Gastrocnemius medialis (tissue), 4 donors: ENCODE results near the gene P4HA3. TPM values are rescaled to one million over a fixed set of nuclear protein-coding genes. Genes with fewer than 3 reads are reported as not detected.

Source experiments
- ATAC-seq, 2 donors: fragments of 150-250 bp; one replicate each; pipeline ENCODE4 v1.9.1; 2016
- DNase-seq, 2 donors: peaks; one replicate each; pipeline ENCODE4 v3.0.0-alpha.2; 2019
- H3K27ac ChIP-seq, 4 donors: fragments of 200-600 bp; sonication (generic); 1 replicate in 1 of 4; 2 replicates in 3 of 4; pipeline ENCODE4 v1.5.1; 2016 to 2018; ENCODE audit warnings: mild to moderate bottlenecking in 2 of 4, moderate library complexity in 1 of 4
- H3K27me3 ChIP-seq, 3 donors: fragments of 200-600 bp; sonication (generic) in 2 of 3; 1 replicate in 1 of 3; 2 replicates in 2 of 3; pipeline versions ENCODE4 v1.5.1 to v1.6.0; 2016 to 2019; ENCODE audit warnings: mild to moderate bottlenecking in 1 of 3, moderate library complexity in 1 of 3
- H3K36me3 ChIP-seq, 2 donors: fragments of 200-600 bp; sonication (generic) in 1 of 2; one replicate each; pipeline ENCODE4 v1.5.1; 2017 to 2018
- H3K4me1 ChIP-seq, 2 donors: fragments of 200-600 bp; sonication (generic) in 1 of 2; one replicate each; pipeline ENCODE4 v1.5.1; 2016 to 2017; ENCODE audit warnings: mild to moderate bottlenecking in 2 of 2
- H3K4me3 ChIP-seq, 4 donors: fragments of 200-600 bp; sonication (generic) in 3 of 4; 1 replicate in 1 of 4; 2 replicates in 3 of 4; pipeline ENCODE4 v1.5.1; 2016 to 2019; ENCODE audit warnings: mild to moderate bottlenecking in 2 of 4
- H3K9me3 ChIP-seq, 3 donors: fragments of 200-600 bp; sonication (generic) in 2 of 3; 1 replicate in 1 of 3; 2 replicates in 2 of 3; pipeline ENCODE4 v1.5.1; 2016 to 2019
- POLR2A ChIP-seq, 2 donors: fragments of 450-650 bp; IDR thresholded peaks; one replicate each; pipeline ENCODE4 v1.6.1; 2017; ENCODE audit warnings: antibody characterized with exemption in 2 of 2, mild to moderate bottlenecking in 2 of 2, moderate library complexity in 2 of 2
- in situ Hi-C, 4 donors: fragments of 200-750 bp; cut with MboI; loops; one replicate each; pipeline versions ENCODE4 v1.15.0 to v1.8.0; 2017; ENCODE audit warnings: low sequenced_read_pairs in 4 of 4
- intact Hi-C: fragments of 100-400 bp; cut with DNase I; formaldehyde crosslinking; loops from one replicate; pipeline ENCODE4 v1.15.1; 2023; ENCODE audit warnings: low total_unique reads
- total RNA-seq, 4 donors: library from RNA; depleted of rRNA; stranded (reverse); fragments of >200 nt; gene quantifications; one replicate each; pipeline versions ENCODE4 v1.1.0 to v1.2.3, GENCODE V29; 2016
- TF ChIP-seq, protein P1 (sequence below), 5 experiments: fragments of 450-650 bp in 3 of 5; fragments of 200-600 bp in 2 of 5; sonication (generic) in 2 of 5; IDR thresholded peaks in 4 of 5; conservative IDR thresholded peaks in 1 of 5; 1 replicate in 4 of 5; 2 replicates in 1 of 5; pipeline ENCODE4 v1.5.1; 2016 to 2019; ENCODE audit warnings: antibody characterized with exemption in 5 of 5, mild to moderate bottlenecking in 3 of 5, moderate library complexity in 3 of 5

Gene P4HA3
- total RNA-seq, 4 donors from 2014 or later = 0.09 TPM; not detected in 3

DNA sequence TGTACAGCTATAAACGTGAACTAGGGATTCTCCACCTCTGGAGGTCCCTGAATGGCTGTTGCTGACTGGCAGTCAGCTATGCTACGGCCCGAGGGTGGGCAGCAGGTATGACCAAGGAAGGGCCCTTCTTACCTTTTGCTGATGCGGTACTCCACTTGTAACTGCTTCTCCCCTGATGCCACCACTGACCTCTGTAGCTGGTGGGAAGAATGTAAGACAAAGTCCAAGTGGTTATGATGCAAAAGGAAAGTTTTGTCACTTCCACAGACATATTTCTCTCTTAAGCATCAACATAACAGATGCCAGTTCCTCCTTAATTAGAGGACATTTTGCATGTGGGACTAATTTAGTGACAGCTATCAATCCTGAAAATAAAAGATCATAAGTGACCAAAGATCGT, 32.2 kb downstream of the P4HA3 start:
- intact Hi-C loops = no loop called here
- ATAC-seq = no peak
- Histone ChIP-seq H3K4me3 (no peak overlapping the region), H3K36me3 (no peaks in the 10 kb centered on the region), H3K4me1 (no peaks in the 10 kb centered on the region), H3K9me3 (no peaks in the 10 kb centered on the region), H3K27ac (peak overlapping the region in 1 of 4 donors; percentile 31), H3K27me3 (no peaks in the 10 kb centered on the region)
- TF ChIP-seq, protein P1, sequence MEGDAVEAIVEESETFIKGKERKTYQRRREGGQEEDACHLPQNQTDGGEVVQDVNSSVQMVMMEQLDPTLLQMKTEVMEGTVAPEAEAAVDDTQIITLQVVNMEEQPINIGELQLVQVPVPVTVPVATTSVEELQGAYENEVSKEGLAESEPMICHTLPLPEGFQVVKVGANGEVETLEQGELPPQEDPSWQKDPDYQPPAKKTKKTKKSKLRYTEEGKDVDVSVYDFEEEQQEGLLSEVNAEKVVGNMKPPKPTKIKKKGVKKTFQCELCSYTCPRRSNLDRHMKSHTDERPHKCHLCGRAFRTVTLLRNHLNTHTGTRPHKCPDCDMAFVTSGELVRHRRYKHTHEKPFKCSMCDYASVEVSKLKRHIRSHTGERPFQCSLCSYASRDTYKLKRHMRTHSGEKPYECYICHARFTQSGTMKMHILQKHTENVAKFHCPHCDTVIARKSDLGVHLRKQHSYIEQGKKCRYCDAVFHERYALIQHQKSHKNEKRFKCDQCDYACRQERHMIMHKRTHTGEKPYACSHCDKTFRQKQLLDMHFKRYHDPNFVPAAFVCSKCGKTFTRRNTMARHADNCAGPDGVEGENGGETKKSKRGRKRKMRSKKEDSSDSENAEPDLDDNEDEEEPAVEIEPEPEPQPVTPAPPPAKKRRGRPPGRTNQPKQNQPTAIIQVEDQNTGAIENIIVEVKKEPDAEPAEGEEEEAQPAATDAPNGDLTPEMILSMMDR (IDR thresholded peaks at IDR 0.05 in 4 of 5, conservative IDR thresholded peaks at IDR 0.05 in 1 of 5) = no peak
- no peak for TF ChIP-seq POLR2A (IDR thresholded peaks at IDR 0.05)
- in situ Hi-C loops = no loop called here
- no peak for DNase-seq

DNA sequence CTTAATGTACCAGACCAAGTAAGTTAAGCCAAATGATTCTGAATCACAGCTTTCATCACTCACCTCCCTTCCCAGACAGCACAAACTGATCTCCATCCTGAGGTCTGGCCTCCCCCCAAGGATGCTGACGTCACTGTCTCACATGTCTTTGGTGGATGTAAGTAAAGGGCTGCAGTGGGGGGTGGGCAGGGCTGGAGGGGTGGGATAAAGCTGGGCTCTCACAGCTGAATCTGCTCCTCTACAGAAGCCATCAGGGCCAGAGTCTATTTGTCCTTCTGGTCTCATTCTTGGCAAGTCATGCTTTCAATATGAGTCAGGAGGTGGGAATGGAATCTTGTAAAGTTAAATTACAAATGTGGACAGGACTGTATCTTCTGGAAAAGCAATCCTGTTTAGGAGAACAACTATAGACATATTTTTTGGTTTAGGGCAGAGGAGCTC, 32.7 kb downstream of the P4HA3 start:
- Histone ChIP-seq H3K36me3 (no peaks in the 10 kb centered on the region), H3K4me1 (no peaks in the 10 kb centered on the region), H3K4me3 (no peak overlapping the region), H3K27ac (peak overlapping the region in 1 of 4 donors; percentile 31), H3K9me3 (no peaks in the 10 kb centered on the region), H3K27me3 (no peaks in the 10 kb centered on the region)
- no peak for TF ChIP-seq POLR2A (IDR thresholded peaks at IDR 0.05)
- TF ChIP-seq, protein P1 (IDR thresholded peaks at IDR 0.05 in 4 of 5, conservative IDR thresholded peaks at IDR 0.05 in 1 of 5) = no peak
- in situ Hi-C loops (no loop called here), intact Hi-C loops (no loop called here)
- DNase-seq (peak in 1 of 2 donors; percentile 23), ATAC-seq (peak; percentile 39 to 49)

DNA sequence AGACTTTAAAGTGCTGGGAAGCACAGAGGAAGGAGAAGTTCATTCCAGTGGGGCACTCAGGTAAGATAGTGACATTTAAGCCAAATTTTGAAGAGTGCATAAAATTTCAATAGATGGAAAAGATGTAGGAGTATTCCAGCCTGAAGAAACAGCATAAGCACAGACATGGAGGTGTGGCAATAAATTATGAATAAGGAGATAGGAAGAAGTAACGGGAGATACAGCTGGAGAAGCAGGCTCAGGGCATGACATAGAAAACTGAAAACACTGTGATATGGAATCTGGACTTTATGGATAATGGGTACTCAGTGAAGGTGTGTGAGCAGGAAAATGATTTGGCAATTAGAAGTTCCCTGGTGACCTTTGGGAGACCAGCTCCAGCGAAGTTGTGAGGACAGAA, 33.3 kb downstream of the P4HA3 start:
- H3K27me3 ChIP-seq = no peaks in the 10 kb centered on the region
- no peak for ATAC-seq
- no peak for DNase-seq
- TF ChIP-seq, protein P1 (IDR thresholded peaks at IDR 0.05 in 4 of 5, conservative IDR thresholded peaks at IDR 0.05 in 1 of 5) = no peak
- no peak for TF ChIP-seq POLR2A (IDR thresholded peaks at IDR 0.05)
- no peaks in the 10 kb centered on the region for H3K4me1 ChIP-seq
- intact Hi-C loops = no loop called here
- in situ Hi-C loops = no loop called here
- H3K27ac ChIP-seq = no peak overlapping the region
- no peak overlapping the region for H3K4me3 ChIP-seq
- no peaks in the 10 kb centered on the region for H3K36me3 ChIP-seq
- H3K9me3 ChIP-seq = no peaks in the 10 kb centered on the region

DNA sequence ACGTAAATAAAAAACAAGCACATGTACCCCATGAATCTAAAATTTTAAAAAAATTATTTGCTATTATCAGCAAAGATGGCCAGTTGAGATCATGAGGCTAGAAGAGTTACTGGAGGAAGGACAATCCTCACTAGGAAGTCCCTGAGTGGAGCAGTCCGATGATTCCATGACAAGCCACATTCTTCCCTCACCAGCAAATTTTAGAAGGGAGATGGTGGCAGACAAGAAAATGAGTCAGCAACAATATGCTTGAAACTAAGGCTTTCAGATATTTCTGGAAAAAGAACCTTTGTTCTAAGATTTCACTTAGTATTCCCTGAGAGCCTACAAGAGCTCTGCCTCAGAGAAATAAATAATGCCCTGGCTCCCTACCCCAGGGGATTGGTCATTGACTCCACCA, 34.9 kb downstream of the P4HA3 start:
- Histone ChIP-seq H3K4me1 (no peaks in the 10 kb centered on the region), H3K27ac (no peak overlapping the region), H3K9me3 (no peaks in the 10 kb centered on the region), H3K4me3 (no peak overlapping the region), H3K27me3 (no peaks in the 10 kb centered on the region), H3K36me3 (no peaks in the 10 kb centered on the region)
- no peak for TF ChIP-seq POLR2A (IDR thresholded peaks at IDR 0.05)
- TF ChIP-seq, protein P1 (IDR thresholded peaks at IDR 0.05 in 4 of 5, conservative IDR thresholded peaks at IDR 0.05 in 1 of 5) = no peak
- ATAC-seq = no peak
- in situ Hi-C loops = no loop called here
- intact Hi-C loops = no loop called here
- no peak for DNase-seq

DNA sequence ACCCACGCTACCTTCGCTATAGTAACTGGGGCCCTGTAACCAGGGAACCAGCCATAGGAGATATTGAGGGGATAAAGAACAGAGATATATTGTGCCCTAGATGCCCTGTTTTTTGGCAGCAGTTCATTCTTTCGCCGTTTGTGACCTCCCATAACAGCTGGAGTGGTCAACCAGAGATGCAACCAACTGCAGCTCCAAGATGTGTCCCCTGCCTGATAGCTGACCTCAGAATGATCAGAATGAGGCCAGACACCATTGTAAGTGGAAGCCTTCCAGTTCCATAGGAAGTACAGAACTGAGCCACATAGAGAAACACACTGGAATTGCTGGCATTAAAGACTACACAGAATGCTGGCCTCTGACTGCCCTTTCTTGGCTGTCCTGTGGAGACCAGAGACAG, 39.2 kb downstream of the P4HA3 start:
- Histone ChIP-seq H3K36me3 (no peaks in the 10 kb centered on the region), H3K27me3 (no peaks in the 10 kb centered on the region), H3K9me3 (no peaks in the 10 kb centered on the region), H3K4me3 (no peak overlapping the region), H3K27ac (no peak overlapping the region), H3K4me1 (no peaks in the 10 kb centered on the region)
- ATAC-seq (no peak), DNase-seq (no peak)
- in situ Hi-C loops = no loop called here
- intact Hi-C loops = no loop called here
- TF ChIP-seq, protein P1 (IDR thresholded peaks at IDR 0.05 in 4 of 5, conservative IDR thresholded peaks at IDR 0.05 in 1 of 5) = no peak
- no peak for TF ChIP-seq POLR2A (IDR thresholded peaks at IDR 0.05)
